Measurements from ENCODE around the gene CAB39L. TPM values are rescaled to one million over a fixed set of nuclear protein-coding genes. Genes with fewer than 3 reads are reported as not detected.

CAB39L gene
- total RNA-seq, 2 donors from 2014 or later = 5.1 to 13.8 TPM

- no peaks in the 10 kb centered on the region for H3K4me1 Mint-ChIP-seq
- H3K9me3 Mint-ChIP-seq = peaks cover 4% of the 10 kb centered on the region
- H3K4me3 Mint-ChIP-seq = no peak overlapping the region
- no peaks in the 10 kb centered on the region for H3K27me3 Mint-ChIP-seq
- no peak overlapping the region for H3K27ac Mint-ChIP-seq
- no peak for ATAC-seq (replicated peaks)
- H3K36me3 Mint-ChIP-seq (ENCODE audit: low read depth) = peaks cover 15% of the 10 kb centered on the region
These were observed 43.9 kb downstream of the CAB39L start for GRCh38 chr13:49399801-49400472.

- Mint-ChIP-seq H3K27me3 (no peaks in the 10 kb centered on the region), H3K4me1 (no peaks in the 10 kb centered on the region), H3K9me3 (no peaks in the 10 kb centered on the region)
These were observed 47.9 kb downstream of the CAB39L start for GRCh38 chr13:49395878-49396380.

GRCh38 chr13:49395451-49395865 is 48.4 kb downstream of the CAB39L start:
- Mint-ChIP-seq H3K4me1 (no peaks in the 10 kb centered on the region), H3K27ac (no peak overlapping the region), H3K36me3 (ENCODE audit: low read depth) (no peaks in the 10 kb centered on the region), H3K9me3 (no peaks in the 10 kb centered on the region), H3K27me3 (no peaks in the 10 kb centered on the region), H3K4me3 (no peak overlapping the region)
- no peak for ATAC-seq (replicated peaks)

More at GRCh38 chr13:49395878-49396380, 47.9 kb downstream of the CAB39L start:
- no peak for ATAC-seq (replicated peaks)
- Mint-ChIP-seq H3K36me3 (ENCODE audit: low read depth) (no peaks in the 10 kb centered on the region), H3K27ac (no peak overlapping the region), H3K4me3 (no peak overlapping the region)

GRCh38 chr13:49388091-49388635 is 55.7 kb downstream of the CAB39L start:
- H3K4me1 Mint-ChIP-seq = no peaks in the 10 kb centered on the region
- H3K4me3 Mint-ChIP-seq = no peak overlapping the region
- H3K36me3 Mint-ChIP-seq (ENCODE audit: low read depth) = no peaks in the 10 kb centered on the region
- no peaks in the 10 kb centered on the region for H3K9me3 Mint-ChIP-seq
- no peak for ATAC-seq (replicated peaks)
- no peaks in the 10 kb centered on the region for H3K27me3 Mint-ChIP-seq
- no peak overlapping the region for H3K27ac Mint-ChIP-seq

DNA sequence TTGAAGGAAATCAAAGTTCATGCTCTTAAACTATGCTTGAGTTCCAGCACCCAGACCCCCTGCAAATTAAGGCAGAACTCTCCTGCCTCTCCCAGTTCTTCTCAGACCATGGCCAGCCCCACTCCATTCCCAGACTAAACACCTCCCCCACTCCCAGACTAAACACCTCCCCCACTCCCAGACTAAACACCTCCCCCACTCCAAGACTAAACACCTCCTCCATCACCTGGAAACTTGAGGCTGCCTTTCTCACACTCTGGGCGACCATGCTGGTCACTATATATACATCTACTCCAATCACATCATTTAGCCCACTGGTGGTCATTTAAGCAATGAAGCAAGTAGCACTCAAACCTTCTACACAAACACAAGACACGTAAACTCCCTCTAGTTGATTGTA is 57.2 kb downstream of the CAB39L start:
- H3K9me3 Mint-ChIP-seq = no peaks in the 10 kb centered on the region
- no peak overlapping the region for H3K27ac Mint-ChIP-seq
- no peak for ATAC-seq (replicated peaks)
- H3K27me3 Mint-ChIP-seq = no peaks in the 10 kb centered on the region
- H3K36me3 Mint-ChIP-seq (ENCODE audit: low read depth) = no peaks in the 10 kb centered on the region
- no peak overlapping the region for H3K4me3 Mint-ChIP-seq
- H3K4me1 Mint-ChIP-seq = no peaks in the 10 kb centered on the region

GRCh38 chr13:49376121-49376520 is 67.7 kb downstream of the CAB39L start:
- Mint-ChIP-seq H3K9me3 (no peaks in the 10 kb centered on the region), H3K36me3 (ENCODE audit: low read depth) (no peaks in the 10 kb centered on the region), H3K27me3 (no peaks in the 10 kb centered on the region), H3K4me1 (peaks cover 9% of the 10 kb centered on the region), H3K27ac (no peak overlapping the region), H3K4me3 (no peak overlapping the region)
- no peak for ATAC-seq (replicated peaks)

DNA sequence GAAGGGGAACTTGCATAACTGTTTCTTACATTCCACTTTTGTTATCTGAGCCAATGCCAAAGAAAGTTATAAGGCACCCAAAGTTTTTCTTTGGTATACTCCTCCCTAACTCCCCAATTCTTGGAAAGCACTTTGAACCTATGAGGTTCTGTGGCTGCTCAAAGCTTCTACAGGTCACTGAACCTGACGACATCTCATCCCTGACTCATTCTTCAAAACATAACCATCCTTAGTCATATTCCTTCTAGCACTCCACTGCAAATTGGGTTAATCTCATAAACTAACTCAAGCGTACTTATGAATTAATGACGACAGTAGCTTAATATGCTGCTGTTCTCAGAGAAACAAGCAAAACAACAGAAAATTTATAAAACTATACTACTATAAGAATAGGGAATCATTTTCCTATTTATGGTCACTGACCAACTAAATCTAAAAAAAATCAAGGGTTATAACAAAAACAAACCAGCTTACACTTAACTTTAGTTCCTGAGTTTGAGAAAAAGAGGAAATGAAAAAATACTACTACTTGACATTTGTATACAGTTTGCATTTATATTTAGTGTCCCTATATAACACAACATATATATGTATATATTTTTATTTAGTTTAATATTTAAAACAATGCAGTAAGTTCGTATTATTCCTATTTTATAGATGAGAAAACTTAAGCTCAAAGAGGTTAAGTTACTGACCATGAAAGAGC is 69.1 kb downstream of the CAB39L start:
- H3K9me3 Mint-ChIP-seq = no peaks in the 10 kb centered on the region
- no peaks in the 10 kb centered on the region for H3K36me3 Mint-ChIP-seq (ENCODE audit: low read depth)
- no peak overlapping the region for H3K27ac Mint-ChIP-seq
- ATAC-seq (replicated peaks) = peak; percentile 75
- H3K4me3 Mint-ChIP-seq = no peak overlapping the region
- peaks cover 9% of the 10 kb centered on the region for H3K4me1 Mint-ChIP-seq
- H3K27me3 Mint-ChIP-seq = no peaks in the 10 kb centered on the region

- Mint-ChIP-seq H3K4me1 (peaks cover 9% of the 10 kb centered on the region), H3K4me3 (no peak overlapping the region), H3K27ac (no peak overlapping the region), H3K36me3 (ENCODE audit: low read depth) (no peaks in the 10 kb centered on the region), H3K9me3 (no peaks in the 10 kb centered on the region), H3K27me3 (no peaks in the 10 kb centered on the region)
- ATAC-seq (replicated peaks) = no peak
These were observed 70.1 kb downstream of the CAB39L start for GRCh38 chr13:49373716-49374115.

DNA sequence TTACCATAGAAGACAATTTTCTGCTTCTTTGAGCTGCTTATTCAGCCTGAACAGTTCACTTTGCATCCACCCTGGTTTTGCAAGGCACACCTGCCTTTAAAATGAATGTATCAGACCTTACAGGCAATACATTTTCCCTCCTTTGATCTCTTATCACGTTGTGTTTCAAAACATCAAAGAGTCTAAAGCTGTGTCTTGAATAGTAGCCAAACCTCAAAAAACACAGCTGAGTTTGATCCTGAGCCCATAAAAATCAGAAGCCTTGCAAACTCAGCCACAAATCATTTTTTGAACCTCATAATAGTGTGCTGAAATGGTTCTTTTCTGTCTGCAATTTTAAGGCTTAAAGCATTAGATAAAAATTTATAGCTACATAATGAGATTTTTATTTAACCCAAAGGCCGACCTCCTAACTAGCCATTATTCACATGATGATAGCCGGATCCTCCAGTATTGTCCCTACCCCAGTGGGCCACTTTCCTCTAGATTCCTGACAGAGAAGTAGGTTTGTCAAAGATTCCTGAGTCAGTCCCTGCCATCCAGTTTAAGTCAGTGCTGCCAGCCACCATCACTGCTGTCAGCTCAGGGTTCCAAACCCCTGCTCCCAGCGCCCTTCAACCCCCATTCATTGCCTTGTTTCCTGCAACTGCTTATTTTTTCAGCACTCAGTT is 71.8 kb downstream of the CAB39L start:
- Mint-ChIP-seq H3K27ac (peak overlapping the region; percentile 44), H3K4me3 (no peak overlapping the region), H3K4me1 (peaks cover 9% of the 10 kb centered on the region), H3K36me3 (ENCODE audit: low read depth) (no peaks in the 10 kb centered on the region), H3K9me3 (no peaks in the 10 kb centered on the region), H3K27me3 (no peaks in the 10 kb centered on the region)
- no peak for ATAC-seq (replicated peaks)

DNA sequence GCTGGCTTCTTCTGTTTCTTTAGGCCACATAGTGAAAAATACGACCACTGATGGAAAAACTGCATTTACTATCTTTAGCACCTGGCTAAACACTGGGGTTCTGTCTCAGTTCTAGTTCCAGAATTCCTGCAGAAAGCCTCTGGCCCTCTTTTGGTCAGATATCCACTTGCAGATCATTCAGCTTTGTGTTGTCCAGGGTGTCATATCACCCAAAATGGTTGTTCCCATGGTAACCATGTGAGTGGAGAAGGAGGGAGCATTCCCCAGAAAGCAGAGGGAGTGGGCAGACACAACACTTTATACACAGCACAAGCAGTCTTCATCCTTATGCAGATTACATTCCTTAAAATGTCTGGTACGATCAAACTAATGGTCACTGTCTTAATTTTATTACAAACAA is 73.5 kb downstream of the CAB39L start:
- no peak for ATAC-seq (replicated peaks)
- no peaks in the 10 kb centered on the region for H3K27me3 Mint-ChIP-seq
- H3K9me3 Mint-ChIP-seq = no peaks in the 10 kb centered on the region
- H3K4me1 Mint-ChIP-seq = peaks cover 9% of the 10 kb centered on the region
- H3K36me3 Mint-ChIP-seq (ENCODE audit: low read depth) = no peaks in the 10 kb centered on the region
- H3K27ac Mint-ChIP-seq = no peak overlapping the region
- H3K4me3 Mint-ChIP-seq = no peak overlapping the region

GRCh38 chr13:49369866-49370265 is 74.0 kb downstream of the CAB39L start:
- peaks cover 9% of the 10 kb centered on the region for H3K4me1 Mint-ChIP-seq
- H3K27me3 Mint-ChIP-seq = no peaks in the 10 kb centered on the region
- H3K36me3 Mint-ChIP-seq (ENCODE audit: low read depth) = no peaks in the 10 kb centered on the region
- no peaks in the 10 kb centered on the region for H3K9me3 Mint-ChIP-seq
- ATAC-seq (replicated peaks) = no peak
- no peak overlapping the region for H3K4me3 Mint-ChIP-seq
- H3K27ac Mint-ChIP-seq = no peak overlapping the region

- Mint-ChIP-seq H3K4me3 (no peak overlapping the region), H3K4me1 (peaks cover 5% of the 10 kb centered on the region)
These were observed 75.2 kb downstream of the CAB39L start for GRCh38 chr13:49368688-49369087.

DNA sequence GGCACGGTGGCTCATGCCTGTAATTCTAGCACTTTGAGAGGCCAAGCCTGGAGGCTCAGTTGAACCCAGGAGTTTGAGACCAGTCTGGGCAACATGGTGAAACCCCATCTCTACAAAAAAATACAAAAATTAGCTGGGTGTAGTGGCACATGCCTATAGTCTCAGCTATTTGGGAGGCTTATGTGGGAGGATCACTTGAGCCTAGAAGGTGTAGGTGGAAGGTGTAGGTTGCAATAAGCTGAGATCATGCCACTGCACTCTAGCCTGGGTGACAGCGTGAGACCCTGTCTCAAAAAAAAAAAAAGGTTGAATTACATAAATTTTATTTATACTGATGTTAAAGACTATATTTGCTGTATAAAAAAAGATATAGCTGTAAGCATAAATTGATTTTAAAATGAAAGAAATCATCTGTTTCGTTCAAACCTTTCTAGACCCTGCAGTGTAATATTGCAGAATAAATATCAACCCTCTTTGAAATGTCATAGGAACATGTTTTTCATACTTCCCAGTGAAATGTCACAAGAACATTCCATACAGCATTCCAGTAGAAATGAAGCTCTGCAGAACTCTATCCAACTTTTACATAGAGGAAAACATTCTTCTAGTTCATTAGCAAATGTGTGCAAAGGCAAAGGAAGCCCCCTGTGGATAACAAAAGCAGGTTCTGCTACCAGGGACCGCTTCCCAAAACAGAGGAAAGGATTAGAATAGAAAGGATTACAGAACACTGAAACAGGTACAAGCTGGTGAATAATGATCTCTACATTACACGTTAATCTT is 76.0 kb downstream of the CAB39L start:
- H3K27ac Mint-ChIP-seq = no peak overlapping the region
- H3K4me3 Mint-ChIP-seq = no peak overlapping the region
- H3K9me3 Mint-ChIP-seq = peaks cover 10% of the 10 kb centered on the region
- peaks cover 6% of the 10 kb centered on the region for H3K36me3 Mint-ChIP-seq (ENCODE audit: low read depth)
- ATAC-seq (replicated peaks) = no peak
- peaks cover 5% of the 10 kb centered on the region for H3K4me1 Mint-ChIP-seq
- H3K27me3 Mint-ChIP-seq = no peaks in the 10 kb centered on the region

More at GRCh38 chr13:49368688-49369087, 75.2 kb downstream of the CAB39L start:
- Mint-ChIP-seq H3K27ac (no peak overlapping the region), H3K9me3 (peaks cover 5% of the 10 kb centered on the region), H3K36me3 (ENCODE audit: low read depth) (no peaks in the 10 kb centered on the region), H3K27me3 (no peaks in the 10 kb centered on the region)
- ATAC-seq (replicated peaks) = no peak

GRCh38 chr13:49366841-49367240 is 77.0 kb downstream of the CAB39L start:
- Mint-ChIP-seq H3K4me1 (no peaks in the 10 kb centered on the region), H3K36me3 (ENCODE audit: low read depth) (peaks cover 6% of the 10 kb centered on the region), H3K27ac (no peak overlapping the region), H3K27me3 (no peaks in the 10 kb centered on the region), H3K4me3 (no peak overlapping the region), H3K9me3 (peaks cover 10% of the 10 kb centered on the region)
- no peak for ATAC-seq (replicated peaks)
